Upper lobe of left lung (tissue), 4 donors: ENCODE measurements around the gene PKLR.

Experiments
- CTCF ChIP-seq, 6 experiments: fragments of 450-650 bp in 4 of 6; fragments of 200-600 bp in 2 of 6; sonication (generic) in 2 of 6; IDR thresholded peaks; one replicate each; pipeline ENCODE4 v1.5.1; 2016 to 2019; ENCODE audit warnings: antibody characterized with exemption in 6 of 6
- EP300 ChIP-seq, 4 donors: sonication (generic); formaldehyde crosslinking; IDR thresholded peaks; one replicate each; pipeline ENCODE4 v1.5.1; 2017; ENCODE audit warnings: antibody characterized with exemption in 4 of 4, control low read depth in 2 of 4
- POLR2A ChIP-seq, 4 donors: fragments of 450-650 bp; IDR thresholded peaks; one replicate each; pipeline ENCODE4 v1.5.1; 2016 to 2017; ENCODE audit warnings: antibody characterized with exemption in 4 of 4, mild to moderate bottlenecking in 2 of 4
- POLR2AphosphoS5 ChIP-seq, 2 donors: sonication (generic); formaldehyde crosslinking; IDR thresholded peaks; one replicate each; pipeline ENCODE4 v1.5.1; 2017; ENCODE audit warnings: antibody characterized with exemption in 2 of 2

DNA sequence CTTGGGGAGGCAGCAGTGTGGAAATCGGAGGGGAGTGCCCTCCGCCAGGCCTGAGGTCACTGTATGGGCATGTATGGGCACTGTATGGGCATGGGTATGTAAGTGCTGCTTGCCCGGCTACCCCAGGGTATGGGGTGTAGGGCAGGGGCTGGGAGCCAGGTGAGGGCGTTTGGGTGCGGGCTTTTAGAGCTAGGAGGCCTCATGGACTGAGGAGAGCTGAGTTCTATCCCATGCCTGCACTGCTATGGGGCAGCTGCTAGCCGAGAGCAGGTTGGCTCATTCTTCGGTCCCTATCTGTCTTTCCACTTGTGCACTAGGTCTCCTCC is 5.3 kb downstream of the PKLR start:
- TF ChIP-seq CTCF (IDR thresholded peaks at IDR 0.05): no peak
- TF ChIP-seq POLR2A (IDR thresholded peaks at IDR 0.05): no peak
- no peak for TF ChIP-seq EP300 (IDR thresholded peaks at IDR 0.05)
- TF ChIP-seq POLR2AphosphoS5 (IDR thresholded peaks at IDR 0.05): no peak
